Prostate gland (tissue), 2 donors: ENCODE results near the gene CHCHD6. TPM values are rescaled to one million over a fixed set of nuclear protein-coding genes. Genes with fewer than 3 reads are reported as not detected.

Experiments
- DNase-seq: peaks from one replicate; pipeline ENCODE4 v3.0.0-alpha.2; 2019; ENCODE audit warnings: low spot score
- H3K27ac ChIP-seq, 2 donors: fragments of 200-600 bp; sonication (generic); 2 replicates each; pipeline ENCODE4 v1.5.1; 2017 to 2019
- H3K27me3 ChIP-seq: fragments of 200-600 bp; sonication (generic); replicated peaks from 2 replicates; pipeline ENCODE4 v1.5.1; 2019; ENCODE audit not compliant: insufficient read depth
- H3K36me3 ChIP-seq, 2 donors: fragments of 200-600 bp; sonication (generic); 1 replicate in 1 of 2; 2 replicates in 1 of 2; pipeline versions ENCODE4 v1.5.1 to v1.8.1; 2017 to 2019
- H3K4me1 ChIP-seq: fragments of 200-600 bp; sonication (generic); replicated peaks from 2 replicates; pipeline ENCODE4 v1.5.1; 2019
- H3K4me3 ChIP-seq, 2 donors: fragments of 200-600 bp; sonication (generic); 2 replicates each; pipeline ENCODE4 v1.5.1; 2017 to 2019
- H3K9me3 ChIP-seq: fragments of 200-600 bp; sonication (generic); 2 replicates; pipeline ENCODE4 v1.5.1; 2017
- CTCF ChIP-seq, 4 experiments: fragments of 200-600 bp in 2 of 4; fragments of 450-650 bp in 2 of 4; sonication (generic) in 2 of 4; IDR thresholded peaks; 1 replicate in 3 of 4; 2 replicates in 1 of 4; pipeline ENCODE4 v1.5.1; 2016 to 2019; ENCODE audit warnings: antibody characterized with exemption in 4 of 4, mild to moderate bottlenecking in 2 of 4, moderate library complexity in 2 of 4
- POLR2A ChIP-seq: fragments of 450-650 bp; IDR thresholded peaks from one replicate; pipeline ENCODE4 v1.6.1; 2016; ENCODE audit warnings: antibody characterized with exemption, mild to moderate bottlenecking
- POLR2AphosphoS5 ChIP-seq: sonication (generic); formaldehyde crosslinking; IDR thresholded peaks from one replicate; pipeline ENCODE4 v1.6.1; 2017; ENCODE audit warnings: antibody characterized with exemption
- WGBS: methylation state at CpG from one replicate; pipeline ENCODE4 v1.1.5; 2018; 5-methylcytosine and 5-hydroxymethylcytosine counted together
- intact Hi-C: fragments of 100-400 bp; cut with DNase I; formaldehyde crosslinking; loops from one replicate; pipeline ENCODE4 v1.14.2; 2022
- total RNA-seq, 2 donors: library from RNA; depleted of rRNA; stranded (reverse); fragments of >200 nt; gene quantifications; one replicate each; pipeline ENCODE4 v1.1.0, GENCODE V29; 2016

Gene CHCHD6
- total RNA-seq, 2 donors from 2014 or later = 13.9 to 34.4 TPM

- H3K36me3 ChIP-seq = no peaks in the 10 kb centered on the region
Measured at GRCh38 chr3:126927846-126928245, 223.8 kb downstream of the CHCHD6 start.

GRCh38 chr3:126928921-126929474 is 225.0 kb downstream of the CHCHD6 start:
- Histone ChIP-seq H3K9me3 (no peaks in the 10 kb centered on the region), H3K27me3 (no peaks in the 10 kb centered on the region), H3K36me3 (no peaks in the 10 kb centered on the region), H3K27ac (no peak overlapping the region), H3K4me1 (no peaks in the 10 kb centered on the region), H3K4me3 (no peak overlapping the region)
- 82% methylated on average over 3 of the region's 3 CpGs for WGBS
- no peak for DNase-seq
- intact Hi-C loops = no loop called here
- TF ChIP-seq POLR2AphosphoS5 = no peak
- no peak for TF ChIP-seq CTCF (IDR thresholded peaks at IDR 0.05)
- TF ChIP-seq POLR2A = no peak

More at GRCh38 chr3:126927846-126928245, 223.8 kb downstream of the CHCHD6 start:
- no peaks in the 10 kb centered on the region for H3K27me3 ChIP-seq
- no peaks in the 10 kb centered on the region for H3K4me1 ChIP-seq
- no peak overlapping the region for H3K27ac ChIP-seq
- intact Hi-C loops = no loop called here
- WGBS = 94% methylated on average over 6 of the region's 6 CpGs
- no peak overlapping the region for H3K4me3 ChIP-seq
- H3K9me3 ChIP-seq = no peaks in the 10 kb centered on the region
- no peak for TF ChIP-seq POLR2A
- TF ChIP-seq POLR2AphosphoS5 = no peak
- TF ChIP-seq CTCF (IDR thresholded peaks at IDR 0.05) = no peak
- DNase-seq = no peak

GRCh38 chr3:126930936-126931600 is 227.0 kb downstream of the CHCHD6 start:
- H3K4me3 ChIP-seq = no peak overlapping the region
- no peaks in the 10 kb centered on the region for H3K4me1 ChIP-seq
- no peak for DNase-seq
- TF ChIP-seq POLR2AphosphoS5 = no peak
- TF ChIP-seq CTCF (IDR thresholded peaks at IDR 0.05) = no peak
- no peak for TF ChIP-seq POLR2A
- no peaks in the 10 kb centered on the region for H3K36me3 ChIP-seq
- H3K27me3 ChIP-seq = no peaks in the 10 kb centered on the region
- no peak overlapping the region for H3K27ac ChIP-seq
- H3K9me3 ChIP-seq = no peaks in the 10 kb centered on the region
- WGBS = 97% methylated on average over 15 of the region's 15 CpGs
- intact Hi-C loops = no loop called here

- no peak overlapping the region for H3K27ac ChIP-seq
- H3K4me1 ChIP-seq = no peaks in the 10 kb centered on the region
- H3K27me3 ChIP-seq = no peaks in the 10 kb centered on the region
- DNase-seq = no peak
- H3K4me3 ChIP-seq = no peak overlapping the region
- H3K9me3 ChIP-seq = no peaks in the 10 kb centered on the region
- WGBS = 90% methylated on average over 9 of the region's 9 CpGs
- intact Hi-C loops = no loop called here
- no peaks in the 10 kb centered on the region for H3K36me3 ChIP-seq
- no peak for TF ChIP-seq POLR2AphosphoS5
- no peak for TF ChIP-seq CTCF (IDR thresholded peaks at IDR 0.05)
Measured at GRCh38 chr3:126931806-126932187, 227.8 kb downstream of the CHCHD6 start.
